CD14-positive monocyte (primary cell): ENCODE data around the gene GBP3. TPM values are rescaled to one million over a fixed set of nuclear protein-coding genes. Genes with fewer than 3 reads are reported as not detected.

ENCODE experiments used
- DNase-seq, 3 donors: peaks; one replicate each; pipeline ENCODE4 v3.0.0-alpha.2; 2011 to 2022
- H2AFZ ChIP-seq: 2 replicates; pipeline ENCODE4 v1.6.0; 2012; ENCODE audit warnings: mild to moderate bottlenecking, low read depth, low read length, inconsistent platforms; ENCODE audit not compliant: insufficient read depth, poor library complexity, severe bottlenecking
- H3K27ac ChIP-seq, 2 donors: 1 replicate in 1 of 2; 2 replicates in 1 of 2; pipeline ENCODE4 v1.5.1; 2012 to 2013; ENCODE audit warnings: low read length in 2 of 2, control low read depth in 1 of 2, inconsistent platforms in 1 of 2, low read depth in 1 of 2, mild to moderate bottlenecking in 1 of 2
- H3K27me3 ChIP-seq, 2 donors: one replicate each; pipeline versions ENCODE4 v1.6.0 to v1.6.1; 2011 to 2013; ENCODE audit warnings: low read length in 2 of 2; ENCODE audit not compliant: control insufficient read depth in 2 of 2, insufficient read depth in 2 of 2
- H3K36me3 ChIP-seq, 2 donors: replicated peaks in 1 of 2; 1 replicate in 1 of 2; 2 replicates in 1 of 2; pipeline versions ENCODE4 v1.5.1 to v1.6.1; 2012 to 2013; ENCODE audit warnings: low read length in 2 of 2, control low read depth in 1 of 2, inconsistent platforms in 1 of 2, mild to moderate bottlenecking in 1 of 2; ENCODE audit not compliant: insufficient read depth in 2 of 2, control insufficient read depth in 1 of 2
- H3K4me1 ChIP-seq, 2 donors: 1 replicate in 1 of 2; 2 replicates in 1 of 2; pipeline versions ENCODE4 v1.5.1 to v1.6.1; 2012 to 2013; ENCODE audit warnings: low read length in 2 of 2, control low read depth in 1 of 2, inconsistent platforms in 1 of 2, mild to moderate bottlenecking in 1 of 2, moderate library complexity in 1 of 2; ENCODE audit not compliant: insufficient read depth in 2 of 2, control insufficient read depth in 1 of 2
- H3K4me2 ChIP-seq: replicated peaks from 2 replicates; pipeline ENCODE3; 2012; ENCODE audit warnings: low read length, moderate library complexity, mild to moderate bottlenecking; ENCODE audit not compliant: poor library complexity, severe bottlenecking; ENCODE audit errors: extremely low read depth
- H3K4me3 ChIP-seq, 3 experiments: fragments of 200-600 bp in 1 of 3; sonication (generic) in 1 of 3; replicated peaks in 1 of 3; 1 replicate in 2 of 3; 2 replicates in 1 of 3; pipeline ENCODE4 v1.5.1; 2011 to 2013; ENCODE audit warnings: low read length in 3 of 3, mild to moderate bottlenecking in 3 of 3, control low read depth in 2 of 3, low read depth in 2 of 3, inconsistent platforms in 1 of 3, moderate library complexity in 1 of 3
- H3K79me2 ChIP-seq: 2 replicates; pipeline ENCODE4 v1.6.0; 2012; ENCODE audit warnings: mild to moderate bottlenecking, control low read depth, inconsistent platforms, low read length, moderate library complexity; ENCODE audit not compliant: insufficient read depth
- H3K9ac ChIP-seq: 2 replicates; pipeline ENCODE4 v1.6.0; 2017; ENCODE audit warnings: low read length, mild to moderate bottlenecking; ENCODE audit not compliant: insufficient read depth, poor library complexity, severe bottlenecking
- H3K9me3 ChIP-seq, 2 donors: replicated peaks in 1 of 2; 1 replicate in 1 of 2; 2 replicates in 1 of 2; pipeline versions ENCODE4 v1.5.1 to v1.6.1; 2012 to 2013; ENCODE audit warnings: low read length in 2 of 2, control low read depth in 1 of 2; ENCODE audit not compliant: control insufficient read depth in 1 of 2, insufficient read depth in 1 of 2
- H4K20me1 ChIP-seq: 2 replicates; pipeline ENCODE4 v1.6.0; 2012; ENCODE audit warnings: mild to moderate bottlenecking, low read length, control low read depth, moderate library complexity; ENCODE audit not compliant: insufficient read depth
- H3K27ac Mint-ChIP-seq, 7 donors: one replicate each; pipeline ENCODE4 v1.8.0; 2020; ENCODE audit warnings: mild to moderate bottlenecking in 7 of 7, mixed read lengths in 7 of 7, moderate library complexity in 6 of 7, inconsistent platforms in 2 of 7
- H3K27me3 Mint-ChIP-seq, 3 donors: one replicate each; pipeline ENCODE4 v1.8.0; 2021 to 2022; ENCODE audit warnings: low read depth in 3 of 3, mild to moderate bottlenecking in 3 of 3, mixed read lengths in 3 of 3, moderate library complexity in 3 of 3, inconsistent platforms in 1 of 3
- H3K36me3 Mint-ChIP-seq, 2 donors: one replicate each; pipeline ENCODE4 v1.8.0; 2020; ENCODE audit warnings: mixed read lengths in 2 of 2, inconsistent platforms in 1 of 2, mild to moderate bottlenecking in 1 of 2
- H3K4me1 Mint-ChIP-seq: one replicate; pipeline ENCODE4 v1.8.0; 2020; ENCODE audit warnings: mild to moderate bottlenecking, mixed read lengths
- H3K4me3 Mint-ChIP-seq, 2 donors: one replicate each; pipeline ENCODE4 v1.8.0; 2020; ENCODE audit warnings: mild to moderate bottlenecking in 2 of 2, mixed read lengths in 2 of 2, moderate library complexity in 1 of 2
- H3K9me3 Mint-ChIP-seq, 7 donors: one replicate each; pipeline ENCODE4 v1.8.0; 2020 to 2022; ENCODE audit warnings: mixed read lengths in 7 of 7, mild to moderate bottlenecking in 6 of 7, moderate library complexity in 6 of 7, inconsistent platforms in 2 of 7
- WGBS: methylation state at CpG from one replicate; pipeline ENCODE4 v1.1.5; 2013; ENCODE audit warnings: missing lambda C conversion rate; ENCODE audit not compliant: insufficient coverage; 5-methylcytosine and 5-hydroxymethylcytosine counted together
- intact Hi-C, 2 donors: fragments of 100-400 bp; cut with micrococcal nuclease; formaldehyde crosslinking; loops; one replicate each; pipeline versions ENCODE4 v1.15.0 to v1.15.1; 2023
- polyA plus RNA-seq, 3 donors: library from polyadenylated mRNA; depleted of rRNA in 1 of 3; unstranded in 2 of 3; stranded (reverse) in 1 of 3; fragments of 300-500 nt in 2 of 3; fragments of >200 nt in 1 of 3; fragmentation: Illumina TruSeq in 2 of 3; gene quantifications; 1 replicate in 2 of 3; 2 replicates in 1 of 3; pipeline ENCODE4 v1.2.3, GENCODE V29; 2012 to 2021
- TF ChIP-seq, protein P1 (sequence below): fragments of 200-600 bp; IDR thresholded peaks from one replicate; pipeline ENCODE4 v1.8.0; 2022; ENCODE audit warnings: antibody characterized with exemption, mild to moderate bottlenecking

GBP3 gene
- polyA plus RNA-seq, 3 donors: 6.9 to 17.3 (median 12.4) TPM

DNA sequence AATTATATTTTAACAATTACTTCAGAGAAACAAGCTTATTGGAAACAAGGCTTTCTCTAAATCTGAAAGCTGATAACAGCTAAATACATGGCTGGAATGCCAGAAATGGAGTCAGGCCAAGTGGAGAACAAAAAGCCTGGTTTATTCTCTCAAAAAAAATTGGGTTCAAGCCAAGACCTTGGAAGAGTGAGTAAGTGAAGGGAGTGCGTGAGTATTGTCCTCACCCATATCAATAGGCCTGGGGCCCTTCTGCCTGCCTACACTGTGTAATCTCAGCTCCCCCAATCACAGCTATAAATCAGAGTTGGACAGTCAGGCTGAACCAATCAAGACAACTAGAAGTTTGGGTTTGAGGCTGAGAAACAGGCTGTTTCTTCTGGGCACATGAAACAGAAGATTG, 37.6 kb downstream of the GBP3 start:
- intact Hi-C loops: loop anchor here in 1 of 2 donors (10.0 kb wide), 1 partner anchor 1010 kb away; the partner anchor contains the start of gene ZNF326
- Mint-ChIP-seq H3K9me3 (peaks cover 0 to 5% (median 0%) of the 10 kb centered on the region in 7 donors), H3K36me3 (peaks cover 37 to 38% of the 10 kb centered on the region in 2 donors), H3K27ac (peak overlapping the region in 3 of 7 donors; percentile 56 to 66 (median 58)), H3K4me1 (peaks cover 35% of the 10 kb centered on the region), H3K4me3 (no peak overlapping the region), H3K27me3 (no peaks in the 10 kb centered on the region)
- TF ChIP-seq, protein P1, sequence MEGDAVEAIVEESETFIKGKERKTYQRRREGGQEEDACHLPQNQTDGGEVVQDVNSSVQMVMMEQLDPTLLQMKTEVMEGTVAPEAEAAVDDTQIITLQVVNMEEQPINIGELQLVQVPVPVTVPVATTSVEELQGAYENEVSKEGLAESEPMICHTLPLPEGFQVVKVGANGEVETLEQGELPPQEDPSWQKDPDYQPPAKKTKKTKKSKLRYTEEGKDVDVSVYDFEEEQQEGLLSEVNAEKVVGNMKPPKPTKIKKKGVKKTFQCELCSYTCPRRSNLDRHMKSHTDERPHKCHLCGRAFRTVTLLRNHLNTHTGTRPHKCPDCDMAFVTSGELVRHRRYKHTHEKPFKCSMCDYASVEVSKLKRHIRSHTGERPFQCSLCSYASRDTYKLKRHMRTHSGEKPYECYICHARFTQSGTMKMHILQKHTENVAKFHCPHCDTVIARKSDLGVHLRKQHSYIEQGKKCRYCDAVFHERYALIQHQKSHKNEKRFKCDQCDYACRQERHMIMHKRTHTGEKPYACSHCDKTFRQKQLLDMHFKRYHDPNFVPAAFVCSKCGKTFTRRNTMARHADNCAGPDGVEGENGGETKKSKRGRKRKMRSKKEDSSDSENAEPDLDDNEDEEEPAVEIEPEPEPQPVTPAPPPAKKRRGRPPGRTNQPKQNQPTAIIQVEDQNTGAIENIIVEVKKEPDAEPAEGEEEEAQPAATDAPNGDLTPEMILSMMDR: no peak
- no peaks in the 10 kb centered on the region for H3K9me3 ChIP-seq
- peaks cover 20 to 43% of the 10 kb centered on the region in 2 donors for H3K36me3 ChIP-seq
- no peak overlapping the region for H3K4me3 ChIP-seq
- no CpG with 5 or more reads among the region's 1 CpG for WGBS
- H3K9ac ChIP-seq: no peak overlapping the region
- H3K27ac ChIP-seq: peak overlapping the region in 1 of 2 donors; percentile 27
- peaks cover 26% of the 10 kb centered on the region for H4K20me1 ChIP-seq
- H3K27me3 ChIP-seq: no peaks in the 10 kb centered on the region
- no peak overlapping the region for H2AFZ ChIP-seq
- no peak for DNase-seq
- no peak overlapping the region for H3K4me2 ChIP-seq
- peaks cover 92% of the 10 kb centered on the region for H3K79me2 ChIP-seq
- peaks cover 11 to 14% of the 10 kb centered on the region in 2 donors for H3K4me1 ChIP-seq

DNA sequence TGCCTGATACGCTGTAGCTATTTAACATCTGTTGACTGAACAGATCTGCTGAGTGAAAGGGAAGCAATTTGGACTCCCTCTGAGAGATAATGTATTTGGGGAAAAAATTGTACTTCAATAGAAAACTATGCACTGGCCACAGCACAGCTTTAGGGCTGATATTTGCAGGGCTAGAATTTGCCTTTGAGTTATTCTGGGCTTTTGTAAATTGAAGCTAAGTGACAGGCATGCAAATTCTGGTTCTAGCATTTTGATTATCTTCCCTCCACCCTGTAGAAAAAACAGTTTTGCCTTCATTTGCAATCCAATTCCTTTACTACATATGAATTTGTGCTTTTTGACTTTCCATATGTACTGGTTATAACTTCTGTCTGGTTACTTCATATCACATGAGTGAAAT, 38.1 kb downstream of the GBP3 start:
- Histone ChIP-seq H4K20me1 (peaks cover 30% of the 10 kb centered on the region), H3K4me3 (no peak overlapping the region), H3K79me2 (peaks cover 91% of the 10 kb centered on the region), H3K27ac (peak overlapping the region; percentile 27 to 29), H3K4me2 (no peak overlapping the region), H3K4me1 (peaks cover 11 to 14% of the 10 kb centered on the region in 2 donors), H3K9ac (no peak overlapping the region), H3K36me3 (peaks cover 20 to 43% of the 10 kb centered on the region in 2 donors), H3K27me3 (no peaks in the 10 kb centered on the region), H3K9me3 (no peaks in the 10 kb centered on the region), H2AFZ (no peak overlapping the region)
- H3K9me3 Mint-ChIP-seq: peaks cover 0 to 5% (median 0%) of the 10 kb centered on the region in 7 donors
- TF ChIP-seq, protein P1: no peak
- peaks cover 34 to 36% of the 10 kb centered on the region in 2 donors for H3K36me3 Mint-ChIP-seq
- no CpG with 5 or more reads among the region's 1 CpG for WGBS
- H3K4me1 Mint-ChIP-seq: peaks cover 30% of the 10 kb centered on the region
- H3K4me3 Mint-ChIP-seq: no peak overlapping the region
- DNase-seq: no peak
- H3K27ac Mint-ChIP-seq: peak overlapping the region in 2 of 7 donors; percentile 59 to 66
- intact Hi-C loops: loop anchor here in 1 of 2 donors (10.0 kb wide), 1 partner anchor 1010 kb away; the partner anchor contains the start of gene ZNF326
- no peaks in the 10 kb centered on the region for H3K27me3 Mint-ChIP-seq
